A549 (cell line): ENCODE measurements around the gene CLDN7.

ENCODE experiments used
- CHD2 ChIP-seq: fragments of 150-350 bp; IDR thresholded peaks from 2 replicates; pipeline ENCODE4 v1.6.1; 2014; ENCODE audit warnings: low read length; ENCODE audit not compliant: partially characterized antibody
- MAX ChIP-seq: IDR thresholded peaks from 2 replicates; pipeline ENCODE4 v1.6.1; 2012
- NPAS2 ChIP-seq: fragments of 250-450 bp; sonication (Bioruptor Pico); IDR thresholded peaks from 2 replicates; pipeline ENCODE4 v1.8.0; 2022; ENCODE audit warnings: mild to moderate bottlenecking, moderate library complexity, borderline replicate concordance
- NR3C1 ChIP-seq: fragments of >200 bp; sonication (Bioruptor Twin); formaldehyde crosslinking; IDR thresholded peaks from 3 replicates; pipeline ENCODE4 v1.6.1; 2017
- POLR2A ChIP-seq: IDR thresholded peaks from 2 replicates; pipeline ENCODE4 v1.6.1; 2012; ENCODE audit warnings: mild to moderate bottlenecking, low read length
- RAD21 ChIP-seq, 2 experiments: fragments of >200 bp in 1 of 2; sonication (Bioruptor Twin) in 1 of 2; formaldehyde crosslinking in 1 of 2; IDR thresholded peaks in 1 of 2; conservative IDR thresholded peaks in 1 of 2; 2 replicates in 1 of 2; 3 replicates in 1 of 2; pipeline ENCODE4 v1.6.1; 2012 to 2018; ENCODE audit warnings: inconsistent platforms in 1 of 2
- RARB ChIP-seq: fragments of 250-450 bp; sonication (Bioruptor Pico); IDR thresholded peaks from 2 replicates; pipeline ENCODE4 v1.8.0; 2021; ENCODE audit warnings: mild to moderate bottlenecking, moderate library complexity
- RCOR1 ChIP-seq: fragments of 150-350 bp; IDR thresholded peaks from 2 replicates; pipeline ENCODE4 v1.6.1; 2014; ENCODE audit warnings: antibody characterized with exemption, low read length, low read depth
- SMC3 ChIP-seq: fragments of >200 bp; sonication (Bioruptor Twin); formaldehyde crosslinking; IDR thresholded peaks from 3 replicates; pipeline ENCODE4 v1.6.1; 2018; ENCODE audit warnings: inconsistent platforms
- ZC3H11A ChIP-seq: fragments of 450-650 bp; IDR thresholded peaks from 2 replicates; pipeline ENCODE4 v1.6.1; 2014; ENCODE audit warnings: antibody characterized with exemption, mild to moderate bottlenecking
- ZSCAN20 ChIP-seq: fragments of 250-450 bp; sonication (Bioruptor Pico); IDR thresholded peaks from 2 replicates; pipeline ENCODE4 v1.8.0; 2022; ENCODE audit warnings: mild to moderate bottlenecking, moderate library complexity
- TF ChIP-seq, protein P1 (sequence below): fragments of 200-600 bp; sonication (generic); IDR thresholded peaks from 2 replicates; pipeline ENCODE4 v1.6.1; 2016; ENCODE audit warnings: antibody characterized with exemption, mild to moderate bottlenecking, moderate library complexity
- TF ChIP-seq, protein P2 (sequence below): fragments of >200 bp; sonication (Bioruptor Twin); formaldehyde crosslinking; IDR thresholded peaks from 3 replicates; pipeline ENCODE4 v1.5.1; 2016

DNA sequence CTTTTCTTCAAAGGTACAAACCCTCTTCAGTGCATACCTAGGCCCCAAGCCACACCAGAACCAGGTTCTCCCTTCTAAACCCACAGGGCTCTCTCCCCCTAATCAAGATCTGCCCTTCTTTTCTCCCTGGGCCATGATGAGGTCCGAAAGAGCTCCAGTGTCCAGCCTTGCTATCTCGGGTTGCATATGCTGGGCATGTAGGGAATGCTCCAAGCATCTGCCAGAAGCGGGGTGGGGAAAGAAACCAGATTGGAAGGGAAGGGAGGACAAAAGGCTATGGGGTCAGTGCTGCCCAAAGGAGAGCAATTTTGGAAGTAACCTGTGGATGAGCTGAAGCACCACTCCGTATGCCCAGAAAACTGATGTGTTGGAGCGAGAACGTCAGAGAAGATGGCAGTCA is 13.1 kb downstream of the CLDN7 start:
- TF ChIP-seq, protein P1, sequence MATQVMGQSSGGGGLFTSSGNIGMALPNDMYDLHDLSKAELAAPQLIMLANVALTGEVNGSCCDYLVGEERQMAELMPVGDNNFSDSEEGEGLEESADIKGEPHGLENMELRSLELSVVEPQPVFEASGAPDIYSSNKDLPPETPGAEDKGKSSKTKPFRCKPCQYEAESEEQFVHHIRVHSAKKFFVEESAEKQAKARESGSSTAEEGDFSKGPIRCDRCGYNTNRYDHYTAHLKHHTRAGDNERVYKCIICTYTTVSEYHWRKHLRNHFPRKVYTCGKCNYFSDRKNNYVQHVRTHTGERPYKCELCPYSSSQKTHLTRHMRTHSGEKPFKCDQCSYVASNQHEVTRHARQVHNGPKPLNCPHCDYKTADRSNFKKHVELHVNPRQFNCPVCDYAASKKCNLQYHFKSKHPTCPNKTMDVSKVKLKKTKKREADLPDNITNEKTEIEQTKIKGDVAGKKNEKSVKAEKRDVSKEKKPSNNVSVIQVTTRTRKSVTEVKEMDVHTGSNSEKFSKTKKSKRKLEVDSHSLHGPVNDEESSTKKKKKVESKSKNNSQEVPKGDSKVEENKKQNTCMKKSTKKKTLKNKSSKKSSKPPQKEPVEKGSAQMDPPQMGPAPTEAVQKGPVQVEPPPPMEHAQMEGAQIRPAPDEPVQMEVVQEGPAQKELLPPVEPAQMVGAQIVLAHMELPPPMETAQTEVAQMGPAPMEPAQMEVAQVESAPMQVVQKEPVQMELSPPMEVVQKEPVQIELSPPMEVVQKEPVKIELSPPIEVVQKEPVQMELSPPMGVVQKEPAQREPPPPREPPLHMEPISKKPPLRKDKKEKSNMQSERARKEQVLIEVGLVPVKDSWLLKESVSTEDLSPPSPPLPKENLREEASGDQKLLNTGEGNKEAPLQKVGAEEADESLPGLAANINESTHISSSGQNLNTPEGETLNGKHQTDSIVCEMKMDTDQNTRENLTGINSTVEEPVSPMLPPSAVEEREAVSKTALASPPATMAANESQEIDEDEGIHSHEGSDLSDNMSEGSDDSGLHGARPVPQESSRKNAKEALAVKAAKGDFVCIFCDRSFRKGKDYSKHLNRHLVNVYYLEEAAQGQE = no peak
- TF ChIP-seq, protein P2, sequence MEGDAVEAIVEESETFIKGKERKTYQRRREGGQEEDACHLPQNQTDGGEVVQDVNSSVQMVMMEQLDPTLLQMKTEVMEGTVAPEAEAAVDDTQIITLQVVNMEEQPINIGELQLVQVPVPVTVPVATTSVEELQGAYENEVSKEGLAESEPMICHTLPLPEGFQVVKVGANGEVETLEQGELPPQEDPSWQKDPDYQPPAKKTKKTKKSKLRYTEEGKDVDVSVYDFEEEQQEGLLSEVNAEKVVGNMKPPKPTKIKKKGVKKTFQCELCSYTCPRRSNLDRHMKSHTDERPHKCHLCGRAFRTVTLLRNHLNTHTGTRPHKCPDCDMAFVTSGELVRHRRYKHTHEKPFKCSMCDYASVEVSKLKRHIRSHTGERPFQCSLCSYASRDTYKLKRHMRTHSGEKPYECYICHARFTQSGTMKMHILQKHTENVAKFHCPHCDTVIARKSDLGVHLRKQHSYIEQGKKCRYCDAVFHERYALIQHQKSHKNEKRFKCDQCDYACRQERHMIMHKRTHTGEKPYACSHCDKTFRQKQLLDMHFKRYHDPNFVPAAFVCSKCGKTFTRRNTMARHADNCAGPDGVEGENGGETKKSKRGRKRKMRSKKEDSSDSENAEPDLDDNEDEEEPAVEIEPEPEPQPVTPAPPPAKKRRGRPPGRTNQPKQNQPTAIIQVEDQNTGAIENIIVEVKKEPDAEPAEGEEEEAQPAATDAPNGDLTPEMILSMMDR = no peak
- TF ChIP-seq NR3C1 (no peak), POLR2A (no peak), RAD21 (conservative IDR thresholded peaks at IDR 0.05 in 1 of 2, IDR thresholded peaks at IDR 0.05 in 1 of 2) (no peak), MAX (no peak), SMC3 (no peak), ZC3H11A (no peak), RARB (no peak), CHD2 (no peak), ZSCAN20 (CRISPR knock-in tag) (no peak), RCOR1 (no peak), NPAS2 (CRISPR knock-in tag) (no peak)
